Thoracic aorta (tissue), 2 donors: ENCODE measurements around the gene MIER3. TPM values are rescaled to one million over a fixed set of nuclear protein-coding genes. Genes with fewer than 3 reads are reported as not detected.
A peak's percentile ranks its signal among the peaks of the same experiment; 100 is the strongest.

Experiments used
- ATAC-seq: fragments of 150-250 bp; one replicate; pipeline ENCODE4 v1.8.0; 2017; ENCODE audit warnings: low read depth; ENCODE audit not compliant: insufficient number of reproducible peaks, low FRiP score
- DNase-seq: peaks from one replicate; pipeline ENCODE4 v3.0.0-alpha.2; 2020; ENCODE audit warnings: low spot score
- H3K27ac ChIP-seq, 2 donors: fragments of 200-600 bp; sonication (generic); 1 replicate in 1 of 2; 2 replicates in 1 of 2; pipeline ENCODE4 v1.5.1; 2016; ENCODE audit warnings: mild to moderate bottlenecking in 2 of 2, moderate library complexity in 2 of 2
- H3K27me3 ChIP-seq: fragments of 200-600 bp; sonication (generic); replicated peaks from 2 replicates; pipeline ENCODE4 v1.6.0; 2016; ENCODE audit warnings: mild to moderate bottlenecking; ENCODE audit not compliant: insufficient read depth
- H3K36me3 ChIP-seq: fragments of 200-600 bp; sonication (generic); one replicate; pipeline ENCODE4 v1.5.1; 2016
- H3K4me1 ChIP-seq, 2 donors: fragments of 200-600 bp; sonication (generic); 1 replicate in 1 of 2; 2 replicates in 1 of 2; pipeline versions ENCODE4 v1.5.1 to v1.6.0; 2016; ENCODE audit warnings: low read depth in 2 of 2, mild to moderate bottlenecking in 1 of 2; ENCODE audit not compliant: control insufficient read depth in 1 of 2
- H3K4me3 ChIP-seq: fragments of 200-600 bp; sonication (generic); 2 replicates; pipeline ENCODE4 v1.5.1; 2016; ENCODE audit warnings: mild to moderate bottlenecking
- H3K9me3 ChIP-seq: fragments of 200-600 bp; sonication (generic); 2 replicates; pipeline ENCODE4 v1.5.1; 2016
- CTCF ChIP-seq: fragments of 200-600 bp; sonication (generic); IDR thresholded peaks from one replicate; pipeline ENCODE4 v1.5.1; 2019; ENCODE audit warnings: antibody characterized with exemption
- total RNA-seq, 2 donors: library from RNA; depleted of rRNA; stranded (reverse); fragments of >200 nt; gene quantifications; one replicate each; pipeline versions ENCODE4 v1.1.0 to v1.2.3, GENCODE V29; 2016

MIER3 gene
- total RNA-seq, 2 donors from 2014 or later: 15.4 to 39.4 TPM

GRCh38 chr5:56917534-56917933 is 34.4 kb downstream of the MIER3 start:
- H3K4me1 ChIP-seq: no peaks in the 10 kb centered on the region
- no peak for TF ChIP-seq CTCF
- no peaks in the 10 kb centered on the region for H3K9me3 ChIP-seq
- H3K36me3 ChIP-seq: peaks cover 3% of the 10 kb centered on the region
- ATAC-seq: no peak
- no peaks in the 10 kb centered on the region for H3K27me3 ChIP-seq
- DNase-seq: no peak
- no peak overlapping the region for H3K4me3 ChIP-seq
- no peak overlapping the region for H3K27ac ChIP-seq

GRCh38 chr5:56914678-56915077 is 37.2 kb downstream of the MIER3 start:
- ATAC-seq (no peak), DNase-seq (no peak)
- H3K27ac ChIP-seq: no peak overlapping the region
- H3K36me3 ChIP-seq: no peaks in the 10 kb centered on the region
- peaks cover 4 to 7% of the 10 kb centered on the region in 2 donors for H3K4me1 ChIP-seq
- no peaks in the 10 kb centered on the region for H3K9me3 ChIP-seq
- no peak overlapping the region for H3K4me3 ChIP-seq
- TF ChIP-seq CTCF: no peak
- H3K27me3 ChIP-seq: no peaks in the 10 kb centered on the region

GRCh38 chr5:56913766-56914165 is 38.2 kb downstream of the MIER3 start:
- TF ChIP-seq CTCF: no peak
- no peak overlapping the region for H3K27ac ChIP-seq
- DNase-seq (no peak), ATAC-seq (no peak)
- no peak overlapping the region for H3K4me3 ChIP-seq
- H3K36me3 ChIP-seq: no peaks in the 10 kb centered on the region
- no peaks in the 10 kb centered on the region for H3K27me3 ChIP-seq
- no peaks in the 10 kb centered on the region for H3K9me3 ChIP-seq
- peaks cover 4 to 7% of the 10 kb centered on the region in 2 donors for H3K4me1 ChIP-seq

GRCh38 chr5:56910210-56910965 is 41.5 kb downstream of the MIER3 start:
- no peaks in the 10 kb centered on the region for H3K27me3 ChIP-seq
- peak; percentile 5 for DNase-seq

More at GRCh38 chr5:56910210-56910965, 41.5 kb downstream of the MIER3 start:
- TF ChIP-seq CTCF: no peak
- peaks cover 4 to 7% of the 10 kb centered on the region in 2 donors for H3K4me1 ChIP-seq
- H3K4me3 ChIP-seq: peak overlapping the region; percentile 98
- peak; percentile 15 for ATAC-seq
- H3K9me3 ChIP-seq: no peaks in the 10 kb centered on the region
- H3K27ac ChIP-seq: peak overlapping the region; percentile 91 to 98
- H3K36me3 ChIP-seq: no peaks in the 10 kb centered on the region
